ENCODE data around the gene RPL10A. TPM values are rescaled to one million over a fixed set of nuclear protein-coding genes. Genes with fewer than 3 reads are reported as not detected.

RPL10A gene
- total and polyA plus RNA-seq, 2 of the 8 experiments (the other 6 are each of a cell fraction or from before 2014, with no cell fraction given) = 1,893 to 2,948 TPM

DNA sequence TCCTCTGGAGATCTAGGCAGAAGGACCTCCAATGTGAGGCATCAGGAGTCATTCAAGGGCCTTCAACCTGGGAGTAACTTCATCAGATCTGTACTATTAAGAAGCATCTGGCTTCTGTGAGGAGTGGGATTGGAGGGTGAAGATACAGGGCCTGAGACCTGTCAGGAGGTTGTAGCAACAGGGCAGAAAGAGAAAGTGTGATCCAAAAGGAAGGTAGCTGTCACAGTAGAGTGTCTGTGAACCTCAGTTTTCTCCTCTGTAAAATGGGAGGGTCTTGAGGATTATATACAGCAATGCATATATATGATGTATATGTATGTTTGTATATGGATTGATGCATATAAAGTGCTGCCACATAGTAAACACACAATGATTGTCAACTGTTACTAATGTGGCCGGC lies 2.6 kb upstream of the RPL10A start:
- peaks cover 13% of the 10 kb centered on the region for H3K23me2 ChIP-seq (ENCODE audit: low read depth, low read length)
- FAIRE-seq (no peak), DNase-seq (ENCODE audit: low read depth in 1 of 2, low spot score in 2 of 2) (no peak)
- no peak overlapping the region for H2BK15ac ChIP-seq (ENCODE audit: low read length)
- H3K79me2 ChIP-seq (ENCODE audit: control insufficient read depth in 1 of 2, insufficient read depth in 2 of 2, low read length in 2 of 2) = peaks cover 14 to 25% of the 10 kb centered on the region in 2 experiments
- H3K14ac ChIP-seq (ENCODE audit: insufficient read length) = no peak overlapping the region
- H2AK5ac ChIP-seq (ENCODE audit: low read depth, low read length) = no peak overlapping the region
- no peak overlapping the region for H2BK5ac ChIP-seq (ENCODE audit: low read depth, low read length)
- no peak overlapping the region for H3K23ac ChIP-seq (ENCODE audit: insufficient read length)
- WGBS, 2 experiments (ENCODE audit: extremely low coverage in 1 of 2, insufficient coverage in 1 of 2, insufficient read length in 1 of 2, insufficient replicate concordance in 2 of 2, low coverage in 1 of 2, low lambda C conversion rate in 2 of 2, missing lambda C conversion rate in 1 of 2) = 76% methylated on average over 1 of the region's 1 CpG; no CpG with 5 or more reads in 1 of the 2 experiments
- H3K4ac ChIP-seq (replicated peaks; ENCODE audit: insufficient read length, low read depth, low read length) = no peak overlapping the region
- no peak overlapping the region for H3K18ac ChIP-seq (ENCODE audit: extremely low read depth, low read length)
- H2BK12ac ChIP-seq (ENCODE audit: low read depth, low read length) = no peak overlapping the region
- CTCF ChIA-PET (ENCODE audit: partially characterized antibody) = interaction anchor here (0.5 to 5.5 kb wide), 17 partner anchors 7 to 173 kb away, joined by 3 to 30 read pairs (median 4); partner anchors contain the start of genes DEF6 and FANCE
- no peak overlapping the region for H4K5ac ChIP-seq (ENCODE audit: insufficient read length, low read depth, low read length)
- H4K91ac ChIP-seq (replicated peaks; ENCODE audit: insufficient read length, low read length) = no peak overlapping the region
- H2BK120ac ChIP-seq (replicated peaks; ENCODE audit: low read depth, low read length) = no peak overlapping the region
- H3K4me1 ChIP-seq (replicated peaks in 1 of 4; ENCODE audit: control insufficient read depth in 3 of 4, insufficient read depth in 4 of 4, low read length in 3 of 4) = peaks cover 0 to 8% (median 5%) of the 10 kb centered on the region in 4 experiments; a peak in 5 of 7 replicates
- peaks cover 4% of the 10 kb centered on the region; the same call in 1 of the 2 replicates for H3K79me1 ChIP-seq (ENCODE audit: low read depth, low read length)
- peaks cover 9 to 15% of the 10 kb centered on the region in 2 experiments for H4K20me1 ChIP-seq (replicated peaks in 1 of 2; ENCODE audit: control insufficient read depth in 1 of 2, insufficient read depth in 2 of 2, low read length in 2 of 2)
- H3K27me3 ChIP-seq (replicated peaks in 1 of 4; ENCODE audit: control insufficient read depth in 3 of 4, extremely low read depth in 1 of 4, insufficient read depth in 3 of 4, low read length in 3 of 4) = no peaks in the 10 kb centered on the region; a peak in 1 of 7 replicates
- H3K4me2 ChIP-seq (ENCODE audit: insufficient read depth in 1 of 2, low read depth in 2 of 2, low read length in 2 of 2) = no peak overlapping the region
- peaks cover 17 to 33% (median 21%) of the 10 kb centered on the region in 4 experiments for H3K36me3 ChIP-seq (ENCODE audit: control insufficient read depth in 2 of 4, insufficient read depth in 4 of 4, low read length in 3 of 4)
- H3K27ac ChIP-seq (ENCODE audit: low read depth, low read length) = no peak overlapping the region
- H3K4me3 ChIP-seq (ENCODE audit: extremely low read depth in 1 of 4, insufficient read depth in 2 of 4, low read depth in 3 of 4, low read length in 4 of 4) = no peak overlapping the region
- H3K9me3 ChIP-seq (ENCODE audit: insufficient read depth in 2 of 2, low read depth in 1 of 2, low read length in 1 of 2) = no peaks in the 10 kb centered on the region; a peak in 1 of 4 replicates
- no peak overlapping the region for H3K56ac ChIP-seq (replicated peaks; ENCODE audit: insufficient read length, low read depth, low read length)
- H3K9ac ChIP-seq (replicated peaks in 1 of 4; ENCODE audit: extremely low read depth in 1 of 4, low read depth in 3 of 4, low read length in 3 of 4) = no peak overlapping the region
- POLR2A ChIA-PET (ENCODE audit: partially characterized antibody) = interaction anchor here (0.8 to 30.9 kb wide), 7 partner anchors 8 to 167 kb away, joined by 3 to 1319 read pairs (median 6); partner anchors contain the start of genes DEF6, FANCE and TEAD3
- H2BK20ac ChIP-seq (ENCODE audit: low read length) = no peak overlapping the region
- no peak overlapping the region for H2AFZ ChIP-seq (ENCODE audit: low read length)
- no peak overlapping the region for H4K8ac ChIP-seq (ENCODE audit: extremely low read depth, insufficient read depth, low read length)
- no peak for TF ChIP-seq SIRT6 (IDR thresholded peaks at IDR 0.05; ENCODE audit: low read length)
- no peak for TF ChIP-seq SAP30 (IDR thresholded peaks at IDR 0.05; ENCODE audit: insufficient read depth, insufficient replicate concordance, low read length)
- no peak for TF ChIP-seq TAF1 (IDR thresholded peaks at IDR 0.05; ENCODE audit: low read depth, low read length)
- TF ChIP-seq TAF7 (optimal IDR thresholded peaks at IDR 0.05; ENCODE audit: borderline replicate concordance, low read depth, low read length) = no peak
- TF ChIP-seq YY1 (IDR thresholded peaks at IDR 0.05; ENCODE audit: low read depth, low read length) = no peak
- TF ChIP-seq CEBPB (IDR thresholded peaks at IDR 0.05; ENCODE audit: low read depth, low read length) = no peak
- TF ChIP-seq, protein P1, sequence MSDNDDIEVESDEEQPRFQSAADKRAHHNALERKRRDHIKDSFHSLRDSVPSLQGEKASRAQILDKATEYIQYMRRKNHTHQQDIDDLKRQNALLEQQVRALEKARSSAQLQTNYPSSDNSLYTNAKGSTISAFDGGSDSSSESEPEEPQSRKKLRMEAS (IDR thresholded peaks at IDR 0.05) = no peak
- TF ChIP-seq ZNF274 (IDR thresholded peaks at IDR 0.05; ENCODE audit: borderline replicate concordance, extremely low read depth, low read length) = no peak
- TF ChIP-seq JUN (IDR thresholded peaks at IDR 0.05; ENCODE audit: low read depth, low read length) = no peak
- TF ChIP-seq CTBP2 (IDR thresholded peaks at IDR 0.05; ENCODE audit: borderline replicate concordance, insufficient read depth, insufficient read length, low read length) = no peak
- TF ChIP-seq POU5F1 (IDR thresholded peaks at IDR 0.05; ENCODE audit: low read depth, low read length) = no peak

Data from H1 (cell line).